Measurements from ENCODE around the gene FAM171A1. TPM values are rescaled to one million over a fixed set of nuclear protein-coding genes. Genes with fewer than 3 reads are reported as not detected.

FAM171A1 gene
- total RNA-seq, 2 donors from 2014 or later: 36.5 to 39.0 TPM

DNA sequence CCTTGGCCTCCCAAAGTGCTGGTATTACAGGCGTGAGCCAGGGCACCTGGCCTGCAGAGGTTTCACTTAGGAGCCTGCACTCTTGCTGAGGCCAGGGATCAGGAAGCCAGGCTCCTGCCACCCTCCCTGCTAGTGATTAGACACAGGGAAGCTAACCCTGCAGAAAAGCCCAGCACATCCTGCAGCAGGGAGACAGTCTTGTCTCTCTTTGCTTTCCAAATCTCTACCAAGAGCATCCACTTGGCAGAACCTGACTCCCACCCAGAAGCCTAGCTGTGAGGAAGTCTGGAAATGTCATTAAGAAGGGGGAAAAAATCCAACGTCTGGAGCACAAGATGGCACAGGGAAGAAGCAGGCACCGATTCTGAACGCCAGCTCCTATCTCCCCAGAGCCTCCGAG, 8.0 kb upstream of the FAM171A1 start:
- no peaks in the 10 kb centered on the region for H3K4me1 ChIP-seq (ENCODE audit: control insufficient read depth, insufficient read depth, low read length)
- Mint-ChIP-seq H3K27me3 (ENCODE audit: insufficient read depth) (peaks cover 4% of the 10 kb centered on the region), H3K36me3 (ENCODE audit: low read depth) (no peaks in the 10 kb centered on the region), H3K9me3 (no peaks in the 10 kb centered on the region), H3K4me1 (peaks cover 6% of the 10 kb centered on the region), H3K4me3 (no peak overlapping the region), H3K27ac (no peak overlapping the region)
- H3K27me3 ChIP-seq (ENCODE audit: control insufficient read depth, insufficient read depth, low read length, poor library complexity, severe bottlenecking): no peaks in the 10 kb centered on the region
- DNase-seq: peak; percentile 51
- 91 to 95% methylated on average over 5 of the region's 5 CpGs for WGBS, 2 experiments (ENCODE audit: insufficient coverage in 1 of 2, insufficient read length in 1 of 2)
- no peak for TF ChIP-seq CTCF (conservative IDR thresholded peaks at IDR 0.05)
- H3K9ac ChIP-seq (ENCODE audit: extremely low read depth, low read length, poor library complexity, severe bottlenecking): no peak overlapping the region
- H3K4me3 ChIP-seq (ENCODE audit: low read length): no peak overlapping the region
- H3K27ac ChIP-seq (ENCODE audit: low read depth, low read length): no peak overlapping the region
- H3K9me3 ChIP-seq (ENCODE audit: control insufficient read depth, low read length): no peaks in the 10 kb centered on the region
- no peaks in the 10 kb centered on the region for H3K36me3 ChIP-seq (ENCODE audit: control insufficient read depth, insufficient read depth, low read length)

DNA sequence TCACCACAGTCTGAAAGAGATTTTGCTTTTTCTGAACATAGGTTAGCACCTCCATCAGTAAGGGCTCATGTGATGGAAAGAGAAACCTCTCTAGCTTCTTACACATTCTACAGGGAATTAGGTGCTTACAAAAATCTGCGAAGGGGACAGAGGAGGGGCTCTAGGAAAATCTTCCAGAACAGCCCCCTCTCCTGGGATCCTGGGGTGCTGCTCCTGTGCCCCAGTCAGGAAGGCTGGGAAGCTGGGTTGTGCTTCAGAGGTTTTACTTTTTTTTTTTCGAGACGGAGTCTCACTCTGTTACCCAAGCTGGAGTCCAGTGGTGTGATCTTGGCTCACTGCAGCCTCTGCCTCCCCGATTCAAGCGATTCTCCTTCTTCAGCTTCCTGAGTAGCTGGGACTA, 7.5 kb upstream of the FAM171A1 start:
- peaks cover 9% of the 10 kb centered on the region for H3K4me1 Mint-ChIP-seq
- Histone ChIP-seq H3K4me1 (ENCODE audit: control insufficient read depth, insufficient read depth, low read length) (no peaks in the 10 kb centered on the region), H3K9me3 (ENCODE audit: control insufficient read depth, low read length) (no peaks in the 10 kb centered on the region), H3K4me3 (ENCODE audit: low read length) (no peak overlapping the region), H3K36me3 (ENCODE audit: control insufficient read depth, insufficient read depth, low read length) (no peaks in the 10 kb centered on the region), H3K9ac (ENCODE audit: extremely low read depth, low read length, poor library complexity, severe bottlenecking) (no peak overlapping the region), H3K27me3 (ENCODE audit: control insufficient read depth, insufficient read depth, low read length, poor library complexity, severe bottlenecking) (no peaks in the 10 kb centered on the region), H3K27ac (ENCODE audit: low read depth, low read length) (no peak overlapping the region)
- no peaks in the 10 kb centered on the region for H3K9me3 Mint-ChIP-seq
- H3K27me3 Mint-ChIP-seq (ENCODE audit: insufficient read depth): peaks cover 4% of the 10 kb centered on the region
- H3K36me3 Mint-ChIP-seq (ENCODE audit: low read depth): no peaks in the 10 kb centered on the region
- no peak overlapping the region for H3K27ac Mint-ChIP-seq
- H3K4me3 Mint-ChIP-seq: no peak overlapping the region
- peak; percentile 67 for DNase-seq
- 86 to 94% methylated on average over 4 to 5 of the region's 5 CpGs for WGBS, 2 experiments (ENCODE audit: insufficient coverage in 1 of 2, insufficient read length in 1 of 2)
- TF ChIP-seq CTCF (conservative IDR thresholded peaks at IDR 0.05): peak; percentile 46

DNA sequence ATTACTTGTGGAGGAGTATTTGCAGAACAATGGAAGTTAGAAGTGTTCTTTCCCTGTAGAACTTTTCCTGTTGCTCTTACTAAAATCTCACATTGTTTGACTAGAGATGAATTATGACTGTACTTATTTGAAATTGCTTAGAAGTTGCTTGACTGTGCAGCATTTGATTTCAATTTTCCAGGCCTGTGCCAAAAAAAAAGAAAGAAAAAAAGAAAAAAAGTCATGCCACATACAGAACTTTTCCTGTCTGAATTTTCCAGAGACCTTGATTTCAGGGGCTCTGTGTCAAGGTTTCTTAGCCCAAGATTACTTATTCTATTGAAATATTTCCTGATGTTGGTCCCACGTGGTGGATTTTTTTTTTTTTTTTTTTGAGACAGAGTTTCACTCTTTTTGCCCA, 3.5 kb upstream of the FAM171A1 start:
- H3K4me1 Mint-ChIP-seq: peaks cover 9% of the 10 kb centered on the region
- H3K27ac Mint-ChIP-seq: peak overlapping the region; percentile 82
- Histone ChIP-seq H3K4me1 (ENCODE audit: control insufficient read depth, insufficient read depth, low read length) (no peaks in the 10 kb centered on the region), H3K27ac (ENCODE audit: low read depth, low read length) (no peak overlapping the region), H3K9ac (ENCODE audit: extremely low read depth, low read length, poor library complexity, severe bottlenecking) (no peak overlapping the region), H3K9me3 (ENCODE audit: control insufficient read depth, low read length) (no peaks in the 10 kb centered on the region), H3K27me3 (ENCODE audit: control insufficient read depth, insufficient read depth, low read length, poor library complexity, severe bottlenecking) (no peaks in the 10 kb centered on the region), H3K36me3 (ENCODE audit: control insufficient read depth, insufficient read depth, low read length) (no peaks in the 10 kb centered on the region), H3K4me3 (ENCODE audit: low read length) (no peak overlapping the region)
- no peaks in the 10 kb centered on the region for H3K9me3 Mint-ChIP-seq
- no peak for DNase-seq
- no peak for TF ChIP-seq CTCF (conservative IDR thresholded peaks at IDR 0.05)
- H3K4me3 Mint-ChIP-seq: no peak overlapping the region
- 18% methylated on average over 1 of the region's 1 CpG; no CpG with 5 or more reads in 1 of the 2 experiments for WGBS, 2 experiments (ENCODE audit: insufficient coverage in 1 of 2, insufficient read length in 1 of 2)
- no peaks in the 10 kb centered on the region for H3K36me3 Mint-ChIP-seq (ENCODE audit: low read depth)
- H3K27me3 Mint-ChIP-seq (ENCODE audit: insufficient read depth): peaks cover 2% of the 10 kb centered on the region
